DMS79 (cell line): ENCODE results near the gene MSI2.
A peak's percentile ranks its signal among the peaks of the same experiment; 100 is the strongest.

Experiments
- DNase-seq: peaks from one replicate; lab custom pipeline; 2025; lab: John Stamatoyannopoulos, UW

MSI2 gene

DNA sequence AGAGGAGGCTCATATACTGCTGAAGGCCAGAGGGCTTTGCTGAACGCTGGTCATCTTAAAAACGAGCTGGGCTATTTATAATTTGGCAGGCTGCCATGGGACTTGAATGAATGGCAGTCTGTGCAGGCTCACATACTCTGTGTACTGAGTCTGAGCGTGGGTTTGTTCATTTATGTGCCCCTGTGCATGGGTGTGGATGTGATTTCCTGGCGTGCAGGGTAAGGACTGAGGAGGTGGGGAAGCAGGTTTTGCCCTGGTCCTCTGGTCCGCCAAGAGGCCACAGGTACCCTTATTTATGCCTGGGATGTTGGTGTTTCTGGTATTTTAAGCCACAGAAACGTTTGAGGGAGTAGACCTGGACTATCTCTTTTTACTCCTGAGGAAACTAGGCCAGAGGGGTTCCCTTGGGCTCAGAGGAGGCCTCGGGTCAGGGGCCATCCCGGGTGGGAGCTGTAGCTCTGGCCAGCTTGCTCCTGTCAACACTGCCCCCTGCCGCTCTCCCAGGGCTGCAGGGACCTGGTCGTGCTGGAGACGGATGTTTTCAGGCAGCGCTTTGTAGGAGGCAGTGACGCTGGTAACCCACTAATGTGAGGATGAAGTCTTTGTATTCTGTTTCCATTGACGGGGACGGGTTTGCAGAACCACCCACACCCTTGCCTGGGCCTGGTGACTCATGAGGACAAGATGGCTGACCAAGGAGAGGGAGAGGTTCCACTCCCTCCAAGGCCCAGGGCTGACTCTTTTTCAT is 184.4 kb downstream of the MSI2 start:
- peak; percentile 17 for DNase-seq

DNA sequence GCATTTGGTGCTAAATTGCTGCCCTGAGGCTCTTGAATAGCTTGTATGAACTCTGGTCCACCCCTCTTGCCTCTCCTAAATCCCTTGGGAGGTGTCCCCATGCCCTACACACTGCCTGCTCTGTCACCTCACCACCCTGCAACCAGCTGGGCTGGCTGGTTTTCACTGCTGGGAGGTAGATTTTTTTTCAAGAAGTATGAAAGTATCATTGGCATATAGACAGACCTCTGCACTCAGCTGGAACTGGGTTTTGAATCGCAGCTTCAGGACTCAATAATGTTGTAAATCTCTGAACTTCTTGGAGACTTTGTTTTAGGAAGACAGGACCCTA is 184.9 kb downstream of the MSI2 start:
- DNase-seq, result no peak

DNA sequence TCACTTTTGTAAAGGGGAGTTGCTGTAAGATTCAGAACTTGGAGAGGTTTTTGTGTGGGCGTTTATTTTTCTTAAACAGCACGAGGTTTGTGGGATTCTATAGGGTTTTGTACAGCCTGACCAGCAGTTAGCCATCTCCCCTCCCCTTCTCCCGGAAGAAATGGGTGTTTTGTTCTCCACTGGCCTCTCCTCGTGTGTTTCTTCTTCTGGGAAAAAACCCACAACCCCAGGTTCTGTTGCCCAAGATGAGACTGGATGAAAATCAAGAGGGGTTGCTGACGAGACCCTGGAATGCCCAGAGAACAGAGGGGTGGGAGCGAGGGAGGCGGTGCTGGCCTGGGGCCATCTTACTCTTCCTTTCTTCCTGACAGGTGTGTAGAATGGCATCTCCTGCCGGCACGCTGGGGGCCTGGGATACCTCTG is 186.1 kb downstream of the MSI2 start:
- no peak for DNase-seq

DNA sequence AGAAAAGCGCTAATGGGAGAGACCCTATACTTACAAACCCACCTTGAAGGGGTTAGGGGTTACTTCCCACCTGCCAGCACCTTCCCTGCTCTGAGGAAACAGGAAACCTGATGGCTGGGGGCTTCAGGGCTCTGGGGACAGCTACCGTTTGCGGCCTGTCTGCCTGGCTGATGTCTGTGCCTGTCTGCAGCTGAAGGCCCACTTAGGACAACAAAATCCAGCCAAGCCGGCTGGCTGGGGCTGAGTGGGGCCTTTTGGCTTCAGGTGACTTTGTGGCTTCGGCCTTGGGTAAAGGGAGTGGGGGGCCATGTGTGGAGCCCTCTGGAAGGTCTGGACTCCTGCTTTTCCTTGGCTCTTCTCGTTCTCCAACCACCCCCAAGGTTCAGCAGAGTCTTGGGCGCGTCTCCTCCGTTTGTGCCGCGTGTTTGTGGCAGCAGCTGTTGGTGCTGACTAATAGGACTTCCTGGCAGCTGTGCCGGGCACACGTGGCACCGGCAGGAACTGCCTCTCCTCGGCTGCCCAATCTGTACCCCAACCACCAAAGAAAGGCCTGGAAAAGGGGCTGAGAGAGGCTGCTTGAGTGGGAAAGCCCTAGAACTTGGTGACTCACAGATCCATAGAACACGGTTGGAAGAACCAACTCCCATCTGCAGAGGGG is 186.7 kb downstream of the MSI2 start:
- peak; percentile 49 for DNase-seq

DNA sequence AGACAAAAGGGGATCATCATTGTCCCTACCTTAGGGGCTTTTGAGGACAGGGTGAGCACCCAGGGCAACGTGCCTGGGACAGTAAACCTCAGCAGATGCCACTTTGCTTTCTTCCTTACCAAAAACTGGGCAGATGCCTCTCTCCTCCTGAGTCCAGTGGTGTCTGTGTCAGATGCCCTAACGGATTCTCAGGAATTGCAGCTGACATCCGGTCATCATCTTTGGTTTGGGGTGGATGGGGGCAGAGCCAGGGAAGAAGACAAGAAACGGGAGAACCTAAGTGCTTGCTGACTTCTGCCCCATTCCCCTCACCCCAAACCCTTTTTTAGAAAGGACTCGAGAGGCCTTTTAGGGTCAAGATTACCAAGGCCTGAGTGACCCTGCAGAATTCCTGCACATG is 187.5 kb downstream of the MSI2 start:
- DNase-seq, result no peak

DNA sequence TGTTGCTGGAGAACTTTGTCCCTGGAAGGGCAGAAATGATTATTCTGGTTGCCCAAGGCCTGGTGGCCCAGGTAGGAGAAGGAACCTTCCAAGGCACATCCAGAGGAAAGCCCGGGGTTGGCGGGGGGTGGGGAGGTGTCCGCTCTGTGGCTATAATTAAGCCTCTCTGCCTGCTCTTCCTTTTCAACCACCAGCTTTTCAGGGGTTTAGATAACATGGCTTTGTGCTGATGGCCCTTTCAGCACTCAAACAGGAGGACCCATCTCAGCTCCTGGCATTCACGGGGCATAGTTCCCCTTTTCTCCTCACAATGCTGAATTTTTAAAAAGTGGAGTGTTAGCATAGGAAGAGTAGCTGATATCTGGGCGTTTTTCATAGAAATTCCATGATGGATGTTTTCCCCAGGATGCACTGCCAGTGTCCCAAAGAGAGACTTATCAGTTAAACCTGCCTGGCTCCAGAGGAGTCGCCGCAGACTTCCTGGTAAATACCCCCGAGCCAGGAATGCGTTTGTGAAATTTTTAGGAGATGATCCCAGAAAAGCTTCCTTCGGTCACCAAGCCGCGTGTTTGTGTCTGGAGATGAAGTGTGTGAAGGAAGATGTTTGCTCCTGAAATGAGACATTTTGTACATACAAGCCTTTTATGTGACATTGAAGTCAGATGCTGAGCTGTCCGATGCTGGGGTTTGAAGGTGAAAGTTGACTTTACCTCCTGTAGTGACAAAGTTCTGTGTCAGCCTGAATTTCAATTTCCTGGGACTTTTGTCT is 188.5 kb downstream of the MSI2 start:
- no peak for DNase-seq

DNA sequence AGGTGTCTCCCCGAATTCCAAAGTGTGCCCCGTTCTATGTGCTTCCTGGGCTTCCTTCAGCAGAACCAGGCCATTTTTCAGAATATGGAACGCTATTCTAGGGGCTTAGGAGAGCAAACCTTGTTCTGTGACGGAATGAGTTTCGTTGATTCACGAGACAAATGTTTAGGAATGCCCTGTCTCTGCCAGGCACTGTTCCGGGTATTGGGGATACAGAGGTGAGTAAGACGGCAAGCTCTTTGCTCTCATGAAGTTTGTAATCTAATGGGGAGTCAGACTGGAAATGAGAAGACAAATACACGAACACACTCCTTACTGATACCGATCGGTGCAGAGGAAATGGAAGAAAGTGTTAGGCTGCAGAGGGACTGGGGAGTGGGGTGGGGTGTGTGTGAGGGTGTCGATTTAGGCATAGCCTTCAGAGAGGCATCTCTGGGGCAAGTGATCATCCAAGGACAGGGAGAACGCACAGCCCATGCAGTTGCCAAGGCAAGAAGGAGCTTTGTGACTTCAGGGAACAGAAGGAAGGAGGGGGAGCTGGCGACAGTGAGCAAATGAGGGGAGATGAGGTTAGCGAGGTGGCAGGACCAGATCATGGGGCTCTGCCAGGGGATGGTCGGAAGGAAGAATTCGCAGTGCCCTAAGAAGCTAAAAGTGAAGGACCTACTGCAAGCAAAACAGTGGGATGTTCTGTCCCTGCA is 189.6 kb downstream of the MSI2 start:
- no peak for DNase-seq

DNA sequence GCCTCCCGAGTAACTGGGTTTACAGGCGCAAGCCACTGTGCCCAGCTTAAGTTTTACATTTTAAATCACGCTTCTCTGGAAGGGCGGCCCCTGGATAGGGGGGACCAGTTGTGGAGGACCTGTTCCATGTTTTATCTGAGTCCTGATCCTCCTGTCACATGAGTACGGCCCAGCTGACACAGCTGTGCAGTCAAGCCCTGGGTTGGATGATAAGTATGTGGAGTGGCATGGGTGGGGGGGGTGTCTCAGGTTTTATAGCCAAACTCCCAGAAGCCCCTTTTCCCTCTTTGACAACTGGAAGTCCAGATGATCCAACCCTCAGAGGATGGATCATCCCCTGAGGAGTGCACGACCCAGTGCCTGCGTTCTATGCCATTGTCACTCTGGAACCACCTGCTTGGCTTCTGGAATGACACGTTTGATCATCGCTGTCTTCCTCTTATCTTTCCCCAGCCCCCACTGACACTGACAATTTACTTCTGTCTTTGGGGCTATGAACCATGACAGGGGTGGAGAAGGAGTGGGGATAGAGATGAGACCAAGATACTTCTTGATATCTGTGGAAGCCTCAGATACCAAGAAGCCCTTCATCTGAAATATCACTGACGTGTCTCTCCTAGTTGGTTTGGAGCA is 191.2 kb downstream of the MSI2 start:
- no peak for DNase-seq

DNA sequence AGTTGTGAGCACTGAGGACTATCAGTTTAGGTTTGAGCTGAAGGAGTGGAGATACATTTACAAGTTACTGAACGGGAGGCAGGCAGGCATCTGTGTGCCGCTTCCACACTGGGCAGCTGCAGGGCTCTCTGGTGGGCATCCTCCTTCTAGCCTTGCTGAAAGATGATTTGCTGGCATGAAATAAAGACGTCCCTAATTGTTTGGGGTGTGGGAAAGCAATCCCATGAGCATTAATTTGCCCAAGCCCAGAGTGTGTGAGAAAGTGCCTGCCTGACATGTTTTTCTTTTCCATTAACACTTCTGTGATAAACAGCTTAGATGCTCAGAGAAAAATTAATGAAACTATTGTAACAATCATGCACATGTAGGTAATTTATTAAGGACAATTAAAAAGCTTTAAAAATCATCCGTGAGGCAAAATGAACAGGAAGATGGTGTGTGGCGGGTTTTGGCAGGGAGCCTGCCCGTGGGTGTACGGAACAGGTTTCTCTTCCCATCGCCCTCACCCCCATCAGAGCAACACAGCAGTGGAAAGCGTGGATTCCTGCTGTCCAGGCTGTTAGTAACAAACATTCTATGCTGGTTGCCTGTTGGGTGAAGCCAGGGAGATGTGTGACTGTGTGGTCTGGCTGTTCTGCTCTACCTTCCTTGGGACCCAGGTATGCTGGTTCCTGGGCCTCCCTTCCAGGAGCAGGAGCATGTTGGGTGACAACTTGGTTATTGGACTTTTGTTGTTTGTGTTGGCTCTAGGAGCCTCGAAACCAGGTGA is 191.9 kb downstream of the MSI2 start:
- DNase-seq, result no peak

DNA sequence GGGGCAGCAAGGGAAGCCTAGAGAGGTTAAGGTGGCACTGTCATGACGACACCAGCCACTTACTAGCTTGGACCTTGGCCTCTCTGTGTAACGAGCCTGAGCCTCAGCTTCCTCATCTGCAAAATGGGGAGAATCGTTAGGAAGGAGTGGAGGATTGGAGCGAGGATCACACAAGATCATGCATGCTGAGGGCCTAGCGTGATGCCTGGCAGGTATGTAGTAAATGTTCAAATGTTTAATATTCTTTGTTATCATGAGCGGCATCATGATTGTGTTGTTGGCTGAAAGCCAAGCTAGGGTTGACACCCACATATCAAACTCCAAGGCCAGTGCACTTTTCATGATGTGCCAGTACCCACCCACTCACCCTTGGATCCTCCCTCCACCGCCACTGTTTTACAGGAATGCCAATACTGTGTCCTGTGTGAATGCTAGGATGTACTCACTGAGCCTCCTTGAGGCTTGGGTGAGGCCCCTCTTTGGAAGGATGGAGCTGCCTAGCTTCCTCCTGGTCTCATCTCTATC is 192.5 kb downstream of the MSI2 start:
- no peak for DNase-seq

DNA sequence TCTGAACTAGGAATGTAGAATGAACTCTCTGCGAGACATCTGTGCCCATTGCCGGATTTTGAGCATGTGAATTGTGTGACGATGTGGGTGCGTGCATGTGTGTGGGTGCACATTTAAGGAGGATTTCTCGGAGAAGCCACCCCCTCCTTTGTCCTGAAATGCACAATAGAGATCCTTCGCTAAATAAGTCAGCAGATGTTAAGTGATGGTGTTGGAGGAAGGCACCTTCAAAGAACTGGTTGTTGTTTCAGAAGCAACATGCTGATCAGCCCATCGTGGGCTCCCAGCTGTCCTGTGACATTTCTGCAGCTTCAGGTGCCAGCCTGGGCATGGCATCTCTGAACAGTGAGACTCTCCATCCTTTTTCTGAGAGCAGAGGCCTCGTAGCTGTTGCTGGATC is 194.9 kb downstream of the MSI2 start:
- no peak for DNase-seq

DNA sequence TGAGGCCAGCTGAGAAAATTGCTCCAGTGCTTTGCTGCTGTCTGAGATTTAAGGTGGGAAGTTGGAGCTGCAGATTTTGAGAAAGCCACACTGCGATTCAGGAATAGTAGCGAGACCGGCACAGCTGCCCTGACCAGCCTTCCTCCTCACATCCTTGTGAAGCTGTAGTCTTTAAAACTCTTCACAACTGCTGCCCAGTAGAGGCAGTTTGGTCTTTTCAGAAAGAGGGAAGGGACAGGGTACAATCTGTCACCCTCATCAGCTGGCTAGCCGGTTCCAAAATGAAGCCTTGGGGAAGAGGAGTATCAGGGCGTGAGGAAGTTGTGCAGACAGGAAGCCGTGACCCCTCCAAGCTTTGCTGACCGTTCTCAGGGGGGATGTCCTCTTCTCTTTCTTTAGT is 195.3 kb downstream of the MSI2 start:
- DNase-seq, result no peak

DNA sequence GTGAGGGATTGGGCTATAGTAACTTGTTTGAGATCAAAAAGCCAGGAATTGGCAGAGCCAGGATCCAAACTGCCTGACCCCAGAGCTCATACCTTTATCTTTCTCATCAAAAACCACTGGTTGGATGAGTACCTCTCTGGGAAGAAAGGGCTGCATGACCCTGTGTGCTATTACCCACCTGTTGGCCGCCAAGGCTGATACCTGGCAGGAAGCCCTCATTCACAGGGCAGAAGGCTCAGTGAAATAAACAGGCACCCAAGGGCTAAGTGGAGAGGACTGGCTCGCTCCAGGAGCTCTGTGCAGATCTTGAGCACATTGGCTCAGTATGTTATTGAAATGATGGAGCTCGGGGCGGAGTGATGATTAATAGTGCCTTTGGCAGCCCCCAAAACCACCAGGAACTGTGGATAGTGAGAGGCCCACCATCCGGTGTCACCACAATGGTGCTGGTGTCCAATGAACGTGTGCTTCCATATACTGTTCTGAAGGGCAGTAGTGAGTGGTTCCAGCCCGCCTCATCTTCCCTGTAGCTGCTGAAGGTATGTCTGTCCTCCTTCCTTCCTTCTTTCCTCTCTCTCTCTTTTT is 197.6 kb downstream of the MSI2 start:
- no peak for DNase-seq

DNA sequence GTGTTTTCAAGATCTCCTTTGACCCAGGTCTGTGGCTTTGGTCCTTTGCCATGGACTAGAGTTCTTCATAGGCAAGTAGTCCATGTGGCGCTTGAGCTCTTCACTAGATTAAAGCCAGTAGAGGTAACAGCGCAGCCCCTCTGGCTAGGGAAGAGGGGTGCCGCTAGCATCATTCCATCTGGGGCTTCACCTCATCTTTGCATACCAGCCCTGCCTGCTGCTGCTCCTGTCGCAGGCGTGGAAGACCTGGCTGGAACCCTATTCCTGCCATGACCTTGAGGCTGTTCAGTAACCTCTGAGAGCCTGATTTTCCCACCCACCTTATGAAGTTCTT is 198.4 kb downstream of the MSI2 start:
- DNase-seq, result no peak

DNA sequence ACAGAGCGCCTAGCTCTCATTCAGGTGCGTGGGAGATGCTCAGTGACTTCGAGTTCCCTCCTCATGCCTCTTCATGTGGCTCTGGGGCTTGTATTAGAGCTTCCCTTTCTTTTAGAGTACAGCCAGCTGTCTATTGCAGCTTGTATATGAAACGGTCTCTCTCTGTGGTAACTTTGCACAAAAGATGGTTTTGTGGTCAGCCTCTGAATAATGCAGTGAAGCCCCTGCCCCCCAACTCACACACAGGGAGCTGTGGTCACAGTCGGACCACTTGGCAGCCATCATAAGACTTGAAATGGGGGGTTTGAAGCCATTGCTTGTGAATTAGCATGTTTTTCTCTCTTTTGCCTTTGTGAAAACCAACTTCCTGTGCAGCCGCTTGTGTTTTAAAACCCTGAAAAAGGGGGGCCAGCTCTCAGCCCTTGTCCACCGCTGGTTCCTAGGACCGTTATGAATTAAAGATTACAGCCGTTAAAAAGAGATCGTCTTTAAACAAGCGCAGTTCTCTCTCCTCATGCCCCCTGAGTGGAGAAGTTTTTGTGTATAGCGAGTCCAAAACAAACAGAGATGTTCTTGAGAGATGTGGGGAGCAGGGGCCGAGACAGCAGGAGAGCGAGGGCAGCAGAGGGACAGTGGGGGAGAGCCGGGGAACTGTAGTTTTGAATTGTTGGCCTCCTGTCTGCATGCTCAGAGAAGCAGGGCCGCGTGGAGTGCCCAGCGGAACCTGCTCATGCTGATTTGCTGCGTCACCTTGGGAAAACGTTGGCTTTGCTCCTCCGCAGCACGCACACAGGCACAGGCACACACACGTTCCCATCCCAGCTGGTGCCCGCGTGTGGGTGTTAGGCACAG is 199.0 kb downstream of the MSI2 start:
- DNase-seq, result no peak

DNA sequence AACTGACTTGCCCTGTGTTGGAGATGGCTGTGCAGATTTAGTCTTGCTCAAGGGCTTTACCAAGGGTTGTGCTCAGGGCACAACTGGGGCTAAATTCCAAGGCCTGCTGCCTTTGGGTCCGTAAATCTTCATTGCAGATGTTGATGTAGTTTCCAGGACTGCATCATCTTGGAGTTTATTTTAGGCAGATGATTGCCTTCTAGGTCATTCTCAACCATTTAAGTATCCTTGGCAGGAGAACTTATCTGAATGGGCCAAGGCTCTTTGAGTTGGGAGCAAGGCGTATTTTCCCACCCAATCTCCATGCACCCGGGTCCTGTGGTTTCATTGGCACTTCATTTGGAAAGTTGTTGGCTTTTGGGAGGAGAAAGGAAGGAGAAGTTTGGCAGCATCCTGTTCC is 200.3 kb downstream of the MSI2 start:
- DNase-seq, result no peak

DNA sequence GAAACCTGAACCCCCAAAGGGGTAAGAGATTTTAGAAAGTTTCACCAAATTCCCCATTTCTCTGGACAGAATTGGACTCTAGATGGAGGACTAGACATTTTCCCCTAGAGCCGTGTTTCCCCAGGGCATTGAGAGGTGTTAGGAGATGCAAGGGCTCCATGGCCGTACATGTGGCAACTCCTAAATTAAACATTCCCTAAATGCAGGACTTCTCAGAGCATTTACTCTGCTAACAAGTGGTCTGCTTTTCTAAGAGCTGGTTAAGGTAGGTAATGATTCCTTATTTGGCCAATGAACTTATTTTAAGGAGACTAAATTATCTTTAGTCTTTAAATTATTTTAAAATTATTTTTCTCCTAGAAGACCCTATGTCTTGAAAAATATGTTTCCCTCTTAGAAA is 200.9 kb downstream of the MSI2 start:
- DNase-seq, result no peak

DNA sequence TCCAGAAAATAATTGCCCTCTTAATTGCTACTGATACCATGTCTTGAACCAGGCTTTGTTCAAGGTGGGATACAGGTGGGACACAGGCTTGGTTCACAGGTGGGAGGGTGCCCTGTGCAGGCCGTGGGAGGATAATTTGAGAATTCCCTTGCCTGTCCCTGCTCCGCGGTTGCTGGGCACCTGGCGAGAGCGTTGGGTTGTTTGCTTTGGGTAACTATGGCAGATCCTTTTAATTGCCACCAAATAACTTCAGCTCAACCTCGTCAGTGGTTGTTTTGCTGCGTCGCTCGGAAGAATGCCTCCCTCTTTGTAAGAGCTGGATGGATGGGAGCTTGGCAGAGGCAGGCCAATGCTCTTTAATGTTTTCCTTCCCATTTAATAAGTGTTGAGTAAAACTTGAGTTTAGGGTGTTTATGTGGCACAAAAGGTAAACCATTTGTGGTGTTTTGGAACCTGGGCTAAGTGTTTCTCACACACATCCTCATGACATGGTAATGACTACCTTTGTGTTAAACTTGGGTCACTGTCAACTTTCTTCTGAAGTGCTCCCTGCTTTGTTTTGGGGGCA is 202.5 kb downstream of the MSI2 start:
- DNase-seq, result no peak

DNA sequence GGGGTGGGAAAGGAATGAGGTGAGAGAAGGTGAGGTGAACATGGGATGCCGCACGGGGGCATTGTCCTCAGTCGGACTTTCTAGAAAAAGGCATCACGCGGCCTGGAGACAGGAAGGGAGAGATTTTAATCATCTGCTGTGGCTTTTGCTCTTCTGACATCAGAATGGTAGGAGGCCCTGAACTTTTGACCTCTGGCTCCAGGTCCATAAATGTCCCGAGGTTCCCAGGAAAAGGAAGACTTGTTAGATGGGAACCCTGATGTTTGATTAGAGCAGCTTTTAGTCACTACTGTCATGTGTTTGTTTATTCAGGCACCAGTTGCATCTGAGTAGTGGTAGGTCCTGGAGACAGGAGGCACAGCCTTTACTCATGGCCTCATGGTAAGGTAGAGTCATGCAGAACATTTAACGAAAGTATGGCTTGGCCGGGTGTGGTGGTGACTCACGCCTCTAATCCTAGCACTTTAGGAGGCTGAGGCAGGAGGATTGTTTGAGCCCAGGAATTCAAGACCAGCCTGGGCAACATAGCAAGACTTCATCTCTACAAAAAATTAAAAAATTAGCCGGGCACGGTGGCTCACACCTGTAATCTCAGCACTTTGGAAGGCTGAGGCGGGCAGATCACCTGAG is 203.1 kb downstream of the MSI2 start:
- no peak for DNase-seq
